Measurements from ENCODE around the gene PRELID2.

- TF ChIP-seq LEF1 (IDR thresholded peaks at IDR 0.05; ENCODE audit: borderline replicate concordance) (no peak), ELF4 (IDR thresholded peaks at IDR 0.05) (no peak)
Measured at GRCh38 chr5:145711417-145711816, 123.7 kb downstream of the PRELID2 start.

Measured in HEK293T (cell line).